ENCODE results near the gene B3GNT5. TPM values are rescaled to one million over a fixed set of nuclear protein-coding genes. Genes with fewer than 3 reads are reported as not detected.

Gene B3GNT5
- polyA plus RNA-seq, 3 donors: 14.1 to 17.7 (median 14.2) TPM

DNA sequence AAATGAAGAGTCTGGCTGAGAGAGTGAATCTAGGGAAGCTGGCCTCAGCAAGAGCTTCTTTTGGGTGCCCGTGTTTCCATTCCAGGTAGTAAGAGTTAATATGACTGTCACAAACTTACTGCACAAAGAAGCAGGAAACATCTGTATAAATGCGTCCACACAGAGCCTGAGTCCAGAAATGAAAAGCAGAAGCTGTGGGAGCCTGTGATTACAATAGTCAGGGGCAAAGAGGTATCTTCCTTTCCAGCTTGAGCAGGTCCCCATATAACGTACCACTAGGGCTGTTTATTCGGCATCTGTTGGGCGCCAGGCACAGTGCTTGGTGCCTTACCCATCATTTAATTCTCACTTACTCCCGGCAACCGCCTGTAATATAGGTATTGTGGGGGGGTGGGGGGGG lies 40.5 kb upstream of the B3GNT5 start:
- H3K9me3 ChIP-seq (replicated peaks in 1 of 2; ENCODE audit: control insufficient read depth in 1 of 2, insufficient read depth in 1 of 2, low read length in 2 of 2): no peaks in the 10 kb centered on the region
- peak overlapping the region; percentile 61 for H3K4me2 ChIP-seq (replicated peaks; ENCODE audit: extremely low read depth, low read length, poor library complexity, severe bottlenecking)
- H3K4me1 ChIP-seq (ENCODE audit: control insufficient read depth in 1 of 2, insufficient read depth in 2 of 2, low read length in 2 of 2): peaks cover 33 to 41% of the 10 kb centered on the region in 2 donors
- DNase-seq: peak; percentile 76 to 81 (median 79)
- peak overlapping the region; percentile 41 for H3K9ac ChIP-seq (ENCODE audit: insufficient read depth, low read length, poor library complexity, severe bottlenecking)
- no peak overlapping the region for H2AFZ ChIP-seq (ENCODE audit: insufficient read depth, low read depth, low read length, poor library complexity, severe bottlenecking)
- no peaks in the 10 kb centered on the region for H4K20me1 ChIP-seq (ENCODE audit: insufficient read depth, low read length)
- no peaks in the 10 kb centered on the region for H3K36me3 Mint-ChIP-seq
- no peaks in the 10 kb centered on the region for H3K27me3 ChIP-seq (ENCODE audit: control insufficient read depth in 2 of 2, insufficient read depth in 2 of 2, low read length in 2 of 2)
- WGBS (ENCODE audit: insufficient coverage): no CpG with 5 or more reads among the region's 7 CpGs
- TF ChIP-seq, protein P1, sequence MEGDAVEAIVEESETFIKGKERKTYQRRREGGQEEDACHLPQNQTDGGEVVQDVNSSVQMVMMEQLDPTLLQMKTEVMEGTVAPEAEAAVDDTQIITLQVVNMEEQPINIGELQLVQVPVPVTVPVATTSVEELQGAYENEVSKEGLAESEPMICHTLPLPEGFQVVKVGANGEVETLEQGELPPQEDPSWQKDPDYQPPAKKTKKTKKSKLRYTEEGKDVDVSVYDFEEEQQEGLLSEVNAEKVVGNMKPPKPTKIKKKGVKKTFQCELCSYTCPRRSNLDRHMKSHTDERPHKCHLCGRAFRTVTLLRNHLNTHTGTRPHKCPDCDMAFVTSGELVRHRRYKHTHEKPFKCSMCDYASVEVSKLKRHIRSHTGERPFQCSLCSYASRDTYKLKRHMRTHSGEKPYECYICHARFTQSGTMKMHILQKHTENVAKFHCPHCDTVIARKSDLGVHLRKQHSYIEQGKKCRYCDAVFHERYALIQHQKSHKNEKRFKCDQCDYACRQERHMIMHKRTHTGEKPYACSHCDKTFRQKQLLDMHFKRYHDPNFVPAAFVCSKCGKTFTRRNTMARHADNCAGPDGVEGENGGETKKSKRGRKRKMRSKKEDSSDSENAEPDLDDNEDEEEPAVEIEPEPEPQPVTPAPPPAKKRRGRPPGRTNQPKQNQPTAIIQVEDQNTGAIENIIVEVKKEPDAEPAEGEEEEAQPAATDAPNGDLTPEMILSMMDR (IDR thresholded peaks at IDR 0.05): no peak
- H3K27ac Mint-ChIP-seq: peak overlapping the region; percentile 86 to 99 (median 96)
- H3K79me2 ChIP-seq (ENCODE audit: insufficient read depth, low read length): no peaks in the 10 kb centered on the region
- peaks cover 47% of the 10 kb centered on the region for H3K4me1 Mint-ChIP-seq
- H3K4me3 Mint-ChIP-seq: peak overlapping the region; percentile 49 to 67
- H3K27me3 Mint-ChIP-seq (ENCODE audit: low read depth in 3 of 3): peaks cover 0 to 7% (median 0%) of the 10 kb centered on the region in 3 donors
- peak overlapping the region; percentile 19 to 89 for H3K27ac ChIP-seq (ENCODE audit: low read depth in 1 of 2, low read length in 2 of 2)
- no peaks in the 10 kb centered on the region for H3K9me3 Mint-ChIP-seq
- H3K36me3 ChIP-seq (replicated peaks in 1 of 2; ENCODE audit: control insufficient read depth in 1 of 2, insufficient read depth in 2 of 2, low read length in 2 of 2): no peaks in the 10 kb centered on the region
- intact Hi-C loops (cut with micrococcal nuclease): loop anchor here (2.0 to 5.0 kb wide), 4 partner anchors 40 to 95 kb away; partner anchors contain the start of gene B3GNT5 (in 1 of the 2)
- peak overlapping the region in 1 of 3 experiments; percentile 55 for H3K4me3 ChIP-seq (replicated peaks in 1 of 3; ENCODE audit: low read depth in 2 of 3, low read length in 3 of 3)

DNA sequence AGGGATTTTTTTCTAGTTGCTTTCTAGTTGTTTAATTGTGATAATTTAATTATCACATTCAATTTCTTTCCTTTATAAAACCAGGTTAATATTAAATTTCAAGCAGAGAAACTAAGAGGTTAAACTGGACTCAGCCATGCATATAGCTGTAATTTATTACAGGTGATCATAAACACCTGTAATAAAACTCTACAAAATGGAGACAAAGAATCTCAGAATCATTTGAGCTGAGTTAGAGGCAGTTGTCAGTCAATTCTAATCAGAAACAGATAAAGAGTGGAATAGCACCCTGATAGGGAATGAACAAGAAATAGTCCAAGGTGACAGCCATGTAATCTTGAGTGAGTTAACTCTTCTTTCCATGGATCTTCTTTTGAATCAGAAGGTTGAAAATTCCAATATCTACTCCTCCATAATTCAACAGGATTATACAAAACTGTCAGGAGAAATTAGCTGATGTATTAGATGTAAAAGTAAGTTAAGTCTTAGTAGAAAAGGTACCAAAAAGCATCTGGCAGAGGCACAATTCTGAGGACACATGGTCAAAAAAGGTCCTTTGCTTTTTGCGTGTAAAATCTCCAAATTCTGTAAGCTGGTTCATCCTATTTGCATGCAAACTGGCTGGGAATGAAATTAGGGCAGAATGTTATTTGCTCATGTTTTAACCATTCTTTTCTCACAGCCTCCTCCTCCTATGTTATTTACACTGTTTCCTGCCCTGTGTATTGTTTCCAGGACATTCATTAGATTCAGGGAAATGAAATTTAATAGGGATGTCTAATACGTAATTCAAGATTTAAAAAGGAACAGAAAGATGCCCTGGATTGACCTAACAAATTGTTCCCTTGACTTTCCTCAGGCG lies 39.4 kb upstream of the B3GNT5 start:
- Histone ChIP-seq H3K27me3 (ENCODE audit: control insufficient read depth in 2 of 2, insufficient read depth in 2 of 2, low read length in 2 of 2) (no peaks in the 10 kb centered on the region), H4K20me1 (ENCODE audit: insufficient read depth, low read length) (no peaks in the 10 kb centered on the region), H3K4me2 (replicated peaks; ENCODE audit: extremely low read depth, low read length, poor library complexity, severe bottlenecking) (peak overlapping the region; percentile 7), H3K4me3 (replicated peaks in 1 of 3; ENCODE audit: low read depth in 2 of 3, low read length in 3 of 3) (no peak overlapping the region), H3K4me1 (ENCODE audit: control insufficient read depth in 1 of 2, insufficient read depth in 2 of 2, low read length in 2 of 2) (peaks cover 40 to 49% of the 10 kb centered on the region in 2 donors), H3K79me2 (ENCODE audit: insufficient read depth, low read length) (no peaks in the 10 kb centered on the region), H2AFZ (ENCODE audit: insufficient read depth, low read depth, low read length, poor library complexity, severe bottlenecking) (no peak overlapping the region), H3K9ac (ENCODE audit: insufficient read depth, low read length, poor library complexity, severe bottlenecking) (no peak overlapping the region), H3K9me3 (replicated peaks in 1 of 2; ENCODE audit: control insufficient read depth in 1 of 2, insufficient read depth in 1 of 2, low read length in 2 of 2) (no peaks in the 10 kb centered on the region), H3K27ac (ENCODE audit: low read depth in 1 of 2, low read length in 2 of 2) (no peak overlapping the region), H3K36me3 (replicated peaks in 1 of 2; ENCODE audit: control insufficient read depth in 1 of 2, insufficient read depth in 2 of 2, low read length in 2 of 2) (no peaks in the 10 kb centered on the region)
- H3K4me1 Mint-ChIP-seq: peaks cover 53% of the 10 kb centered on the region
- intact Hi-C loops (cut with micrococcal nuclease): loop anchor here (2.0 to 5.0 kb wide), 4 partner anchors 39 to 94 kb away; partner anchors contain the start of gene B3GNT5 (in 1 of the 2)
- TF ChIP-seq, protein P1 (IDR thresholded peaks at IDR 0.05): no peak
- H3K27ac Mint-ChIP-seq: peak overlapping the region in 1 of 7 donors; percentile 97
- H3K36me3 Mint-ChIP-seq: no peaks in the 10 kb centered on the region
- WGBS (ENCODE audit: insufficient coverage): 83% methylated on average over 1 of the region's 3 CpGs
- DNase-seq: no peak
- H3K27me3 Mint-ChIP-seq (ENCODE audit: low read depth in 3 of 3): peaks cover 0 to 7% (median 0%) of the 10 kb centered on the region in 3 donors
- H3K4me3 Mint-ChIP-seq: no peak overlapping the region
- no peaks in the 10 kb centered on the region for H3K9me3 Mint-ChIP-seq

Measured in CD14-positive monocyte (primary cell).